T-helper 17 cell (primary cell): ENCODE results near the gene AOAH. TPM values are rescaled to one million over a fixed set of nuclear protein-coding genes. Genes with fewer than 3 reads are reported as not detected.

ENCODE experiments used
- ATAC-seq: fragments of 150-1000 bp; cut with Tn5 transposase; 2 replicates; pipeline ENCODE4 v1.10.0; 2021; ENCODE audit warnings: mild to moderate bottlenecking, moderate library complexity
- DNase-seq, 3 donors: peaks; one replicate each; pipeline versions ENCODE4 v3.0.0 to v3.0.0-alpha.2; 2020 to 2021
- H3K9me3 ChIP-seq: one replicate; pipeline ENCODE4 v1.7.0; 2013; ENCODE audit warnings: low read length, mild to moderate bottlenecking; ENCODE audit not compliant: control insufficient read depth, poor library complexity, severe bottlenecking
- H3K27ac Mint-ChIP-seq: one replicate; pipeline ENCODE4 v1.8.0; 2022; ENCODE audit warnings: mild to moderate bottlenecking, moderate library complexity, mixed read lengths
- H3K27me3 Mint-ChIP-seq: one replicate; pipeline ENCODE4 v1.8.0; 2022; ENCODE audit warnings: mixed read lengths
- H3K36me3 Mint-ChIP-seq: one replicate; pipeline ENCODE4 v1.8.0; 2022; ENCODE audit warnings: low read depth, mixed read lengths
- H3K4me1 Mint-ChIP-seq: one replicate; pipeline ENCODE4 v1.8.0; 2022; ENCODE audit warnings: mild to moderate bottlenecking, mixed read lengths
- H3K4me3 Mint-ChIP-seq: one replicate; pipeline ENCODE4 v1.8.0; 2022; ENCODE audit warnings: mild to moderate bottlenecking, moderate library complexity, mixed read lengths
- total RNA-seq, 4 donors: library from RNA in 2 of 4; stranded (reverse) in 2 of 4; gene quantifications; one replicate each; pipeline ENCODE4 v1.2.3 and lab custom pipeline; 2022 to 2026

AOAH gene
- total RNA-seq, 2 donors from 2014 or later: 2.6 to 7.0 TPM

DNA sequence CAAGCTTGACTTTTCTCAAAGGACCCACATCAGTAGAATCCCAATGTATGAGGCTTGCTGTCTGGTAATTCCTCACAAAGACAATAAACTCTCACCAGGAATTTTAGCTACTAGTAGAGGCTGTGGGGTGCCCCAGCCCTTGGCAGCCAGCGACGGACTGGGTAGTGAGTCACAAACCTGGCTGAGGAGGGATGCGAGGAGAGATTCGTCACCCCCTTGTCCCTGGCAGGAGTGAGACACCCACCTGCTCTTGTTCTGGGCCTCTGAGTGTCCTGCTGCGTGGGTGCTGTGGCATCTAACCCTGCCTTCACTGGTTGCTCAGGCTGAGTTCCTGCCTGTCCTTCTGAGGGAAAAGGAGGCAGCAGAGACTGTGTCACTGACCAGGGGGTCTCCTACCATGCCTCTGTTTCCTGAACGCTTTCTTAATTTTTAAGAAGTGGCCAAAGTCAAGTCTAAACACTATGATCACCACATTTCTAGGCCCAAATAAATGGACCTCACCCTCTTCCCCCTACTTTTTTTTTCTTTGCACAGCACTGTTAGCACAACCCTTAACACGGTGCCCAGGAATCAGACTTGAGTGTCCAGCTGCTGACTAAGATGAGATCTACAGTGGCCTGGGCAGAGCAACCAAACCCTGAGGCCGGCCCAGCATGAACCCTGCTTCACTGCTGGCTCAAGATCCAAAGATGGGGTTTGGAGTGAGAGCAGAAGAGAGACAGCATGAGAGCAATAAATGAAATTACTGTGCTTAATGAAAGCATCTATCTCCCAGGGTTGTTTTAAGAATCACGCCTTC is 188.2 kb downstream of the AOAH start:
- H3K4me3 Mint-ChIP-seq: no peak overlapping the region
- H3K27me3 Mint-ChIP-seq: no peaks in the 10 kb centered on the region
- no peak for DNase-seq
- H3K27ac Mint-ChIP-seq: no peak overlapping the region
- peaks cover 2% of the 10 kb centered on the region for H3K36me3 Mint-ChIP-seq
- H3K9me3 ChIP-seq: no peaks in the 10 kb centered on the region
- ATAC-seq: no peak
- H3K4me1 Mint-ChIP-seq: no peaks in the 10 kb centered on the region

DNA sequence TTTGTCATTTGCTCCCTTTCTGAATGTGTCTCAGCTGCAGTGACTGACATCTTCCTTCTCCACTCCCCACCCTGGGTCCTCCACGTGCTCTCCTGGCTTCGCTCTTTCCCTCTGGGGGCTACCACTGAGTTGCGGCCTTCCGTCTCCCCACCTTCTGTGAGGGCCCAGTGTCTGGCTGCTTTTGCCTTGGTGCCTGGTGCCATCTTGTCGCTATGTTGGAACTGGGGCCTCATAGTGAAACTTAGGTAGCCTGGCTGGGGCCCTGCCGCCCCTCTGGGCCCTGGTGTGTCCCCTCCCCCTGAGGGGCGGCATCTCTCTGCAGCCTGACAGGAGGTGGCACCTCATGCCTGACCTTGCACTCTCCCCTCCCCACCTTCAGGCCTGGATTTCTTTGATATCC is 190.6 kb downstream of the AOAH start:
- no peaks in the 10 kb centered on the region for H3K27me3 Mint-ChIP-seq
- DNase-seq: no peak
- no peaks in the 10 kb centered on the region for H3K4me1 Mint-ChIP-seq
- no peak overlapping the region for H3K4me3 Mint-ChIP-seq
- H3K36me3 Mint-ChIP-seq: no peaks in the 10 kb centered on the region
- H3K27ac Mint-ChIP-seq: no peak overlapping the region
- H3K9me3 ChIP-seq: no peaks in the 10 kb centered on the region
- ATAC-seq: no peak

DNA sequence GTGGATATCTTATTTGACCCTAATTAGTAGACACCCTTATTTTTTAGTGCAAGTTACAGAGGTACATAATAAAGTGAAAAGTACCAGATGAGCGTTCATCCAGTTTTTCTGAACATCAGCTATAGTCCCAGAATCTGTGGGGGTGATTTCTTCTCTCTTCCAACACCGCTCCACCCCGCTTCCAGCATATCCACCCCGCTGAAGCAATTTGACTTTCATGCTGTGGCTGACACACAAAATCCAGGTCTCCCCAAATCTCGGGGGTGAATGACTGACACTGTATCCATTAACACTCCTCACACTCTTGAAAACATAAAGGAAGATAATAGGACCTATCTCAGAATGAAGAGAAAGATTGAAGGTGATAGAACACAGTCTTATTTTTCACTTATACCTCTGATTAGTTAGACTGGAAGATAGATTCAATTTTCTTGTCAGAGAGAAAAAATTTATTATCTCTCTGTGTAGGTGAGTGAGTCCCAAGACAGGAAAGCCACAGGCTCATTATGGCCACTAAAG is 191.3 kb downstream of the AOAH start:
- Mint-ChIP-seq H3K27ac (no peak overlapping the region), H3K4me1 (no peaks in the 10 kb centered on the region), H3K4me3 (no peak overlapping the region), H3K36me3 (no peaks in the 10 kb centered on the region), H3K27me3 (no peaks in the 10 kb centered on the region)
- DNase-seq (no peak), ATAC-seq (no peak)
- no peaks in the 10 kb centered on the region for H3K9me3 ChIP-seq

DNA sequence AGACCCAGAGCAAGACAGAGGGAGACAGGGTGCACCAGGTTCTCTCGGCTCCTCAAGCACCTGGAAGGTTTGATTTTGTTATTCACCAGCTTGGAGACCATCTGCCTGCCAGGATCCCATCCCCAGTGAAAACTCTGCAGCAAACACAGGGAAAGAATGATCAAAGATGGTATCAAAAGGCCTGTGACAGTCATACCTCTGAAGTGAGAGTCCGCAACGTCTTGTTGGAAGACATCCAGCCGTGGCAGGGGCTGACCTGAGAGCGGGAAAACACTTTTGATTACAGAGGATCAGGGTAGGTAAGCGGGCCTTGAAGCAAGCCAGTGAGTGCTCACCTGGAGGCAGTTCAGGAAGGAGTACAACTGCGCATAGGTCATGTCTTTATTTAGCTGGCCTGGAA is 192.3 kb downstream of the AOAH start:
- no peak for ATAC-seq
- H3K27ac Mint-ChIP-seq: no peak overlapping the region

DNA sequence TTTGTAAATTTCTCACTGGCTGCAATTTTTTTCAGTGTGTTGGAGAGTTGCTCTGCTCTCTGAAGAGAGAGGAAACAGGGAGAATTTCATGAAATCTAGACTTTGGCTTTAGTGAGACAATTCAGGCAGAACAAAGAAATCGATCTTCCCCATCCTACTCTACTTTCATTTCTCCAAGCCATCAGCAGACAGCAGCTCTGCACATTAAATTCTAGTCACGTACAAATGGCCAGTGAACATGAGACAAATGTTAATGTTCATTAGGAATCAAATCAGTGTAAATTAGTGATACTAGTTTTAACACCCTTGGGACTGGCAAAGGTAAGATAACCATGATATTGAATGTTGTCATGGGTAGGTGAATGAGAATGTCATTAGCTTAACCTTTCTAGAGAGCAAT is 193.8 kb downstream of the AOAH start:
- no peaks in the 10 kb centered on the region for H3K36me3 Mint-ChIP-seq
- DNase-seq: no peak
- no peaks in the 10 kb centered on the region for H3K4me1 Mint-ChIP-seq
- no peak overlapping the region for H3K27ac Mint-ChIP-seq
- ATAC-seq: no peak
- H3K9me3 ChIP-seq: no peaks in the 10 kb centered on the region
- no peak overlapping the region for H3K4me3 Mint-ChIP-seq
- no peaks in the 10 kb centered on the region for H3K27me3 Mint-ChIP-seq

More for the DNA sequence above, 192.3 kb downstream of the AOAH start:
- no peaks in the 10 kb centered on the region for H3K36me3 Mint-ChIP-seq
- no peaks in the 10 kb centered on the region for H3K9me3 ChIP-seq
- H3K27me3 Mint-ChIP-seq: no peaks in the 10 kb centered on the region
- DNase-seq: no peak
- no peak overlapping the region for H3K4me3 Mint-ChIP-seq
- H3K4me1 Mint-ChIP-seq: no peaks in the 10 kb centered on the region

DNA sequence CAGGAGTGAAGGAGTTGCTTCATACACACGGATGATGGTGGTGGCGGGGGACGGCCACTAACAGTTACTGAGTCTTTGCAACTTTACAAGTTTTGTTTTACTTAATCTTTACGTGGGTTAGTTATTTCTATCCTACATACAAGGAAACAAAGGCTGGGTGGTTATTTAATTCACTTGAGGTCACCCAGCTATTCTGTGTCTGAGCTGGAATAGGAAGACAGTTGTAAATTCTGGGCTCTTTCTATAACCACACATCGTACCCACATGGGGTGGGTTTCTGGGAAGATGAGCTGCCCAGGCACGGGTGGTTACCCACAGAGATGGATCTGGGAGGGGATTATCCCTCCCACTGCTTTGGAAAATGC is 196.8 kb downstream of the AOAH start:
- no peaks in the 10 kb centered on the region for H3K9me3 ChIP-seq
- Mint-ChIP-seq H3K27ac (no peak overlapping the region), H3K36me3 (no peaks in the 10 kb centered on the region), H3K4me3 (no peak overlapping the region), H3K4me1 (no peaks in the 10 kb centered on the region), H3K27me3 (peaks cover 7% of the 10 kb centered on the region)
- no peak for ATAC-seq
- DNase-seq: no peak

DNA sequence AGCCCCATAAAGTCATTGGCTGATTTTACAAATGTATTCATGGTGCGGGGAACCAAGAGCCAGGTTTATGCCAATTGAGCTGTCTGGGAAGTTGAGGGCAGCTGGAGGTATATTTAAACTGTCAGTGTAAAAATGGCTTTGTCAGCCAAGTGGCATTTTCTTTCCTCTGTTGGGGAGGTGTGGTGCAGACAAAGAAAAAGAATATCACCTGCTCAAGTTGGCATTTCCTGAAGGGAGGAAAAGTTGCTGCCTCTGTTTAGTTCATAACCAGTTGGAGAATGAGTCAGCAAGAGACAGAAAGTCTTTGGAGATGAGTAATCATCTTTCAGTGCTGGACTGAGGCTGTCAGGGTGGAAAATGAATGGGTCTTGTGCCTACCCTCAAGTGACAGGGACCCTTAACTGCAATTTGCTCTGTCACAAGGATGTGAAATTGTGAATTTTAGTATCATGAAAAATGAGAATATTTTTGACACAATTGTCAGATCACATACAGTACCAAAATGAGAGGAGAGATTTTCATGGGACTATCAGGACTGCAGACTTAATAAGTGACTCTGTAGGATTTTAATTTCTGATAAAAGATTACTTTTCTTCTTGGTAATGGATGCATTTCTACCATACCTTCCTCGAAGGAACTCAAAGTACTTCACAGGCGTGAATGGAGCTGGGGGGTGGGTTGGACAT is 197.3 kb downstream of the AOAH start:
- Mint-ChIP-seq H3K27ac (no peak overlapping the region), H3K4me1 (no peaks in the 10 kb centered on the region), H3K27me3 (peaks cover 11% of the 10 kb centered on the region), H3K36me3 (no peaks in the 10 kb centered on the region), H3K4me3 (no peak overlapping the region)
- H3K9me3 ChIP-seq: no peaks in the 10 kb centered on the region
- ATAC-seq (no peak), DNase-seq (no peak)

DNA sequence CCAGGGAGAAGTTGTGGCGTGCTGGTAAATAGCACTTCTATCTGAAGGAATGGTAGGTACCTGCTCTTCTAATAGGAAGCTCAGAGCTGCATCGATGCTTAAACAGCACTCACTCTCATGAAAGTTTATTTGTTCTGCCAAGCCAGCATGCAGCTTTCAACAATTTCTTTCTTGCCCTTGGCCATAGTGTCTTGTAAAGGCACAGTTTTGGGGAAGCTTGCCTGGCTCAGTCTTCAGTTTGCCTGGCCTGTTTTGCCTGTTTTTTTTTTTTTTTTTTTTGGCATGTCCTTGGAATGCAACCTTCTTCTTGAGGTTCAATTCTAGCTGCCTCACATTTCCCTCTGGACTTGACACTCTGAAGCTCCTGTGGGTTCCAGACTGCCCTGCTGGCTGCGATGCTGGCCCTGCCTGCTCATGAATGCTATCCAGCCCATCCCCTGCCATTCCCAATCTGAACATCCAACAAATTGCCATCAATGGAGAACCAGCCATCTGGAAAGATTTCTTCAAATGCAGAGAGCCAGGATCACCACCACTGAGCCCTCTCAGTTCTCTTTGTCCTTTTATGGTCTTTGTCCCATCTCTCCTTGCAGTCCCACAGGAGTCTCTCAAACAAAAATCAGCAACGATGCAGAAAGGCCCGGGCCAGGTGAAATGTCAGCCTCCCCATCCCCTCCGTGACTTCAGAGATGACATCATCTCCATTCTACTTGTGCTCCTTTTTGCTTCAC is 200.8 kb downstream of the AOAH start:
- H3K36me3 Mint-ChIP-seq: no peaks in the 10 kb centered on the region
- no peak for ATAC-seq
- H3K9me3 ChIP-seq: no peaks in the 10 kb centered on the region
- no peak overlapping the region for H3K27ac Mint-ChIP-seq
- peaks cover 21% of the 10 kb centered on the region for H3K27me3 Mint-ChIP-seq
- H3K4me1 Mint-ChIP-seq: no peaks in the 10 kb centered on the region
- DNase-seq: no peak
- H3K4me3 Mint-ChIP-seq: no peak overlapping the region

DNA sequence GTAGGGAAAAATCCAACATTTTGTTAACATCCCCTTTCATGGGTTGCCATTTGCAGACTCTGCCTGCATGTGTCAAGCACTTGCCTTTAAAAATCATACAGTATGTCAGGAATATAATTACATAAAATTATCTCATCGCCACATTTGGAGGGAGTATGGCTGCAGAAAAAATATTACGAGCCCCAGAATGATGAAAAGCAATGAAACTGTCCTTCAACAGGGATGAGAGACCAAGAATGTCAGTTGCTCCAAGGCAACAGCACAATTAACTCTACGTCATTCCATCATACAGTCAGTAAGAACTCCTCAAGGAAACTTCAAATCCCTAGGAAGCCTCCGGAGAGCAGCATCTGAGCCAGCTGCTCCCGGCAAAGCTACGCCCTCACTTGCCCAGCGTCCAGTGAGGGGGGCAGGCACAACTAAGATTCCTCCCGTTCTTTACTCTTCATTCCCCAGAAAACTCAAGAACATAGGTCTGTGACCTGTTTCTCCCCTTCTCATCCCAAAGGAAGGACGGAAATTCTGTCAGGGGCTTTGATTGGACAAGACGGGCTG is 201.8 kb downstream of the AOAH start:
- H3K9me3 ChIP-seq: no peaks in the 10 kb centered on the region

DNA sequence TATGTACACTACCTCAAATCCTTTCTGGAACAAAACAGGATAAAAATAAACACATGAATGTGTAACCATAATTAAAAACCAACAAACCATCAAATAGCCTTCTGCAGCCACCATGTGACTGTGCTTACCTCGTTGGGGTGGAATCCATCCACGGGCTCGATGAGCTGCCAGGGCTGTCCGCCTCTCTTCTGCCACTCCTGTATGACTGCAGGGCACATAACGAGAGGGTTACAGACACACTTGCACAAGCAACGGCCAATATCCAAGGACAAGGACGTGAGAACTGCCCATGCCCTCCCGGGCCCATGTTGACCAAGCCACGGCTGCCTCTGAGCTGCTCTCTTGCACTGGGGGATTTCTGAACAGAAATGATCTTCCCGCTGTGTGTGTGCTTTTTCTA is 202.4 kb downstream of the AOAH start:
- H3K27ac Mint-ChIP-seq: no peak overlapping the region
- DNase-seq (no peak), ATAC-seq (no peak)
- peaks cover 21% of the 10 kb centered on the region for H3K27me3 Mint-ChIP-seq
- H3K9me3 ChIP-seq: no peaks in the 10 kb centered on the region
- H3K4me3 Mint-ChIP-seq: no peak overlapping the region
- H3K4me1 Mint-ChIP-seq: peaks cover 5% of the 10 kb centered on the region
- H3K36me3 Mint-ChIP-seq: no peaks in the 10 kb centered on the region

More for the DNA sequence above, 201.8 kb downstream of the AOAH start:
- Mint-ChIP-seq H3K27ac (no peak overlapping the region), H3K4me3 (no peak overlapping the region), H3K27me3 (peaks cover 21% of the 10 kb centered on the region), H3K36me3 (no peaks in the 10 kb centered on the region), H3K4me1 (peaks cover 2% of the 10 kb centered on the region)
- no peak for ATAC-seq
- no peak for DNase-seq

DNA sequence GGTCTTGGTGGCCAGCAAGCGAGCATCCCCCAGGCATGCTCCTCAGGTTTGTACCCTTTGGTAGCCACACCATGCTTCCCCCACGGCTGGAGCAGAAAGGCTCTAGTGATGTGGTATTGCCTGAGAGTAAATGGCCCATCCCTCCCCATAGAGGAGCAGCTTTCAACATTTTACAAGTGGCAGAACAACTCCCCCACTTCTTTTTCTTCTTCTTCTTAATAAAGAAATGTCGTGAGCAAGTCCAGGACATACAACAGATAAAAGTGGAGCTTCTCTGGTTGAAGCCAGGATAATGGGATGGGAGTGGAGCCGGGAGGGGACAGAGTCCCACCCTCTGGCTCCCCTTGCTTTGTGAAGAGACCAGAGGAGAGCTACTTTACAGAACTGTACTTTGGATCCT is 203.2 kb downstream of the AOAH start:
- Mint-ChIP-seq H3K27ac (no peak overlapping the region), H3K4me3 (no peak overlapping the region), H3K4me1 (peaks cover 9% of the 10 kb centered on the region), H3K36me3 (no peaks in the 10 kb centered on the region), H3K27me3 (peaks cover 21% of the 10 kb centered on the region)
- DNase-seq: no peak
- no peak for ATAC-seq
- no peaks in the 10 kb centered on the region for H3K9me3 ChIP-seq

DNA sequence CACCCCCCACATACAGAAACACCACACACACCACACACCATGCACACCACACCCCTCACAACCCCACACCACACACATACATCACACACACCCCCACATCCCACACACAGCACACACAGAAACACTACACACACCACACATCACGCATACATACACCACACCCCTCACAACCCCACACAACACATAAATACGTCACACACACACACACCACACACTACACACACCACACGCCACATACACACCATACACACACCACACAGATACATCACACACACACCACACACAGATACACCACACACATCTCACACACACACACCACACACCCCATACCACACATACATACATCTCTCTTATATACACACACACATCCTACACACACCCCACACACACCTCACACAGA is 208.4 kb downstream of the AOAH start:
- no peak for ATAC-seq
- H3K36me3 Mint-ChIP-seq: no peaks in the 10 kb centered on the region

More for the DNA sequence above, 208.4 kb downstream of the AOAH start:
- Mint-ChIP-seq H3K4me1 (peaks cover 13% of the 10 kb centered on the region), H3K27me3 (peaks cover 7% of the 10 kb centered on the region), H3K27ac (no peak overlapping the region), H3K4me3 (no peak overlapping the region)
- H3K9me3 ChIP-seq: no peaks in the 10 kb centered on the region
- no peak for DNase-seq
